ENCODE measurements around the gene SPOCK3. TPM values are rescaled to one million over a fixed set of nuclear protein-coding genes. Genes with fewer than 3 reads are reported as not detected.

SPOCK3 gene
- total and polyA plus RNA-seq, 2 experiments from 2014 or later = 1.6 to 4.1 TPM

DNA sequence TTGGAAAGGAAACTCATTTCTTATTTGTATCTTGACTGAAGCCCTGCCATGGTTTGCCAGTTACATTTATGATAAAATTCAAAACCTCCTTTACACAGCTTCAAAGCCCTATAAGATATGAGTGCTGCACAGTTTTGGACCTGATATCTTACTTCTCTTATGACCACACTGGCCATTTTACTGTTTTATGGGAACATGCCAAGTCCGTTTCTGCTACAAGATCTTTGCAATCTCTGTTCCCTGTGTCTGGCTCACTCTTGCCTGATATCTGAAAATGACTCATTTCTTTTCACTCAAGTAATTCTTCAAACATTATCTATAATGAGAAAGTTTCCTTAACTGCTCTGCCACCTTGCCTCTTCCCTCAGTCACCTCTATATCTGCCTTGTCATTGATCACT lies 247.3 kb downstream of the SPOCK3 start (continued):
- TF ChIP-seq ZNF462 (CRISPR knock-in tag; IDR thresholded peaks at IDR 0.05) = no peak

GRCh38 chr4:166981847-166982246 lies 252.4 kb downstream of the SPOCK3 start:
- no peak overlapping the region for H2AFZ ChIP-seq
- no peaks in the 10 kb centered on the region for H3F3A ChIP-seq (replicated peaks; ENCODE audit: low read depth)
- no peak for ATAC-seq
- no peaks in the 10 kb centered on the region for H3K9me2 ChIP-seq (ENCODE audit: insufficient read depth)
- no peak overlapping the region for H3K4me3 Mint-ChIP-seq
- H3K27me3 Mint-ChIP-seq (ENCODE audit: insufficient read depth, low read depth, poor library complexity) = no peaks in the 10 kb centered on the region
- peaks cover 6% of the 10 kb centered on the region; the same call in 2 of the 3 replicates for H3K36me3 Mint-ChIP-seq (ENCODE audit: low read depth)
- no peaks in the 10 kb centered on the region for H3K27me3 ChIP-seq (ENCODE audit: insufficient read depth)
- no peaks in the 10 kb centered on the region for H3K79me2 ChIP-seq (replicated peaks; ENCODE audit: insufficient read depth)
- H3K4me3 ChIP-seq = no peak overlapping the region
- no peaks in the 10 kb centered on the region for H4K20me1 ChIP-seq (replicated peaks; ENCODE audit: insufficient read depth)
- no peak overlapping the region for H3K27ac Mint-ChIP-seq
- H3K36me3 ChIP-seq (ENCODE audit: insufficient read depth) = no peaks in the 10 kb centered on the region
- H3K4me1 Mint-ChIP-seq = no peaks in the 10 kb centered on the region
- no peak overlapping the region for H3K4me2 ChIP-seq
- H3K27ac ChIP-seq (ENCODE audit: low read depth) = no peak overlapping the region
- no peak for DNase-seq (ENCODE audit: low spot score)
- no peaks in the 10 kb centered on the region for H3K4me1 ChIP-seq (ENCODE audit: insufficient read depth)
- H3K9me3 Mint-ChIP-seq = peaks cover 14% of the 10 kb centered on the region
- TF ChIP-seq REST (IDR thresholded peaks at IDR 0.05; ENCODE audit: unreplicated experiment) (no peak), CTCF (conservative IDR thresholded peaks at IDR 0.05; ENCODE audit: low read depth in 2 of 2) (no peak), POLR2AphosphoS5 (IDR thresholded peaks at IDR 0.05; ENCODE audit: low read depth) (no peak), STAT1 (IDR thresholded peaks at IDR 0.05; ENCODE audit: unreplicated experiment) (no peak), EZH2phosphoT487 (IDR thresholded peaks at IDR 0.05; ENCODE audit: unreplicated experiment) (no peak), NANOG (IDR thresholded peaks at IDR 0.05; ENCODE audit: borderline replicate concordance) (no peak), CREB1 (CRISPR knock-in tag; IDR thresholded peaks at IDR 0.05; ENCODE audit: low read depth) (no peak), JUNB (IDR thresholded peaks at IDR 0.05; ENCODE audit: unreplicated experiment) (no peak), ZNF114 (CRISPR knock-in tag; IDR thresholded peaks at IDR 0.05) (no peak)
- TF ChIP-seq, protein P1, sequence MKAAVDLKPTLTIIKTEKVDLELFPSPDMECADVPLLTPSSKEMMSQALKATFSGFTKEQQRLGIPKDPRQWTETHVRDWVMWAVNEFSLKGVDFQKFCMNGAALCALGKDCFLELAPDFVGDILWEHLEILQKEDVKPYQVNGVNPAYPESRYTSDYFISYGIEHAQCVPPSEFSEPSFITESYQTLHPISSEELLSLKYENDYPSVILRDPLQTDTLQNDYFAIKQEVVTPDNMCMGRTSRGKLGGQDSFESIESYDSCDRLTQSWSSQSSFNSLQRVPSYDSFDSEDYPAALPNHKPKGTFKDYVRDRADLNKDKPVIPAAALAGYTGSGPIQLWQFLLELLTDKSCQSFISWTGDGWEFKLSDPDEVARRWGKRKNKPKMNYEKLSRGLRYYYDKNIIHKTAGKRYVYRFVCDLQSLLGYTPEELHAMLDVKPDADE (IDR thresholded peaks at IDR 0.05) = no peak

All from GM23338 (cell line).